Glomerular endothelial cell (primary cell): Measurements from ENCODE around the gene NUP88. TPM values are rescaled to one million over a fixed set of nuclear protein-coding genes. Genes with fewer than 3 reads are reported as not detected.
"Not testable (repeated sequence)": the region's sequence is repeated elsewhere in the genome, so short reads cannot be mapped to it uniquely, and the experiment has no call there.

Experiments used
- DNase-seq: peaks from one replicate; pipeline ENCODE4 v3.0.0-alpha.2; 2011; ENCODE audit warnings: low read depth, low spot score; ENCODE audit errors: extremely low read depth
- total RNA-seq: library from RNA; depleted of rRNA; stranded (reverse); fragments of >200 nt; gene quantifications from 2 replicates; pipeline ENCODE4 v1.2.3, GENCODE V29; 2015

The NUP88 gene
- total RNA-seq = 57.9 and 78.1 TPM in 2 replicates

- DNase-seq = peak; percentile 77
These were observed at the start of gene NUP88 for GRCh38 chr17:5419356-5419958. TSS of gene NUP88 (minus strand) at chr17:5419662. CDS start at chr17:5419650, 12 bp downstream.

DNA sequence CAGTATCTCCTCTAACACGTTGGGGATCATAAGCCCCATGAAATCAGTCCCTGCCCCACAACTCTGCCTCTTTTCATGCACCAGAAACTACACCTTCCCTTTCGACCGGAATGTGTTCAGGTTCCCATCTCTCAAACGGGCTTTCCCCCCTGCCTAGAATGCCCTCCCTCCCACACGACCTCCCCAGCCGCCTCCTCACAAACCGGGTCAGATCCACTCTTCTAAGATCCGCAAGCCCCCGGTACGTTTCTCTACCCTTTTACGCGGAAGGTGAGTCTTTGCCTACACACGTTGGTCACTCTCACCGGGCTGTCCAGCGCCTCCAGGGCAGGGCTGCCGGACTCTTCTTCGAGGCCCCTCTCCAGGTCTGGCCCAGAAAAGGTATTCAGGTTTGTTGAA is 48.6 kb upstream of the NUP88 start:
- no peak for DNase-seq

- no peak for DNase-seq
These were observed 48.0 kb upstream of the NUP88 start for GRCh38 chr17:5467416-5467815.

- DNase-seq = no peak
These were observed 46.8 kb upstream of the NUP88 start for GRCh38 chr17:5466295-5466694.

DNA sequence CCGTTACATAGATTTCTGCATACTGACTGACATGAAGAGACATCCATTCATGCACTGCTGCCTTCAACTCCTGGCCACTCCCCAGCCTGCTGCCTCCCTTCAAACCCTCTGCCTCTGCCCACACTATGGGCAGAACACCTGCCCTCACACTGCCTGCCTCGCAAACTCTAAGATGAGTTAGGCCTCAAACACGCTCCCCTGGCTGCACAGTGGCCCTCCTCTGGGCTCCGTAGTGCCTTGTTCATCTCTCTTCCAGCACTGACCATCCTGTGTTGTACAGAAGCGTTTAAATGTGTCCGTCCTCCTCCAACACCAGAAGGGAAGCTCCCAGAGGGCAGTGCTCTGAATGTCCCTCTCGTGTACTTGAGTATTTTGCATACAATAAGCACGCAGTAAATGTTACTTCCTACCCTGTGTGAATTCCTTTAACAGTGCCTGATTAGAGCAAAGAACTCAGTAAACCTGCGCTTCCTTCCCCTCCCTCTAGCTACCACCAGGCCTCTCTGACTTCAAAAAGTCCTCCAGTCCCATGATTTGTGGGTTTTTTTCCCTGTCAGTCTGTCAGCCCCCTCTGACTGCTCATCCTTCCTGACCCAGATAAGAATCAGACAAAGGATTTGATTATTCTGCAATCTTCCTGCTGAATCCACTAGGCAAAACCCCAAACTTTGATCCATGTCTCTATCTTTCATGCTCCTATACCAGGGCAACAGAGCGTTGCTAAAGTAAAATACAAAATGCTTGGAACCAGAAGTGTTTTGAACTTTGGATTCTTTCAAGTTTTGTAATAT is 45.5 kb upstream of the NUP88 start:
- DNase-seq = no peak

DNA sequence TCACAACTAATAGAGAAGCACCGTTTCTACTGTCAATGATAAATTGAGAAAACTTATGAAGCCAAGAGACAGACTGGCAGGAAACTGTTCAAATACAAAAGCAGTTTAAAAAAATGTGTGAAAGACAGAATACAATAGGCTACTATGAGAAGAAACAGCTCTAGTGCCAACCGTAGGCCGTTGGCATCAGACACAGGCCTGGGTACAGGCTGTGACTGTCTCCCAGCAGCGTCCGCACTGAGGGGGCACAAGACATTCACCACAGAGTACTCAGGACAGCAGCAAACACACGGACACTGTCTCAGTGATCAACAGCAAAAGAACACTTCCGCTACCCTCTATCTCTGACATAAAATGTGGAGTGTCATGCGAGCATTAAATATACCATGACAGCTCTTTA is 27.3 kb upstream of the NUP88 start:
- no peak for DNase-seq

- no peak for DNase-seq
These were observed 24.7 kb upstream of the NUP88 start for GRCh38 chr17:5444209-5444608.

GRCh38 chr17:5443728-5444127 is 24.3 kb upstream of the NUP88 start:
- no peak for DNase-seq

DNA sequence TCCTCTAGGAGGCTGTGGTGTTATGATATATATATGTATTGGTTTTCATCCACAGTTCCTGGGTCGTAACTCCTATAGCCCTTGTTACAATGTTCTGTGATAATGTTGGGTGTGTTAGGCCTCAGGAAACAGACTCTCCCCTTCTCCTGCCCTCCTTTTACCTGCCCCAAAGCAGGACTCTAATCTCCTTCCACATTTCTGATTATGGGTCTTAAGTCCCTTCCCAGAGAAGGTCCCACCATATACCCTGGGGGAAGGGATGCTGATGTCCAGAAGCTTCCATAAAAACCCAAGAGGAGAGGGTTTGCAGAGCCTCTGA is 19.9 kb upstream of the NUP88 start:
- DNase-seq = no peak

GRCh38 chr17:5438716-5439445 is 19.4 kb upstream of the NUP88 start, which contains the start of gene C1QBP:
TSS of gene C1QBP (minus strand) at chr17:5439155. CDS start at chr17:5439073, 82 bp downstream.
- DNase-seq = peak; percentile 76

- DNase-seq = no peak
These were observed 18.4 kb upstream of the NUP88 start for GRCh38 chr17:5437721-5438317.

- not testable (repeated sequence) for DNase-seq
These were observed 16.4 kb upstream of the NUP88 start for GRCh38 chr17:5435781-5436315.

GRCh38 chr17:5434984-5435383 is 15.5 kb upstream of the NUP88 start:
- DNase-seq = no peak

DNA sequence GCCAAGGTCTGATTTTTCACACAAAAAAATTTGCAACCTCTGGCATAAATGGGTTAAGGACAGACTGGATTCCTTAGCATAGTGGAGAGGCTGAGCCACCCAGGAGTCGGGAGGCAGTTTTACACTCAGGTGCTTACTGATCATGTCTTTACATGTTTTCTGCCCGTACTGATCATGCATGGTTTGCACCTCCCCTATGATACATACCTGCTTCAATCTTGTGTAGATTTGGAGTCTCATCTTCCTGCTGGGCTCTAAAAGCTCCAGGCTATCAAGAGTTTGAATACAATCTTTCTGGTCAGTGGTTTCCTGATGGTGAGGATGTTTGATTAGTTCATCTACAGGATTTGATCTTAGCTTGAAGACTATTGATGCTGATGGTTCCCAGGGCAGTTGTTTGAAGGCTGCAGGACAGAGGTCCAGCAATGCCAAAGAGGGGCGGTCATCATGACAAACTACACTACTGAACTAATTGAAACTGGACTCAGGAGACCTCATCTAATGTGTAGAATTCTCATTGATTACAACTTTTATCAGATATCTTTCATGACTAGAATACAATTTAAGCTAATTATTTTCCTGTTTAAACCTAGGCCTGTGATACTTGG is 12.6 kb upstream of the NUP88 start:
- DNase-seq = no peak

- DNase-seq = not testable (repeated sequence)
These were observed 11.8 kb upstream of the NUP88 start for GRCh38 chr17:5431234-5431633.

DNA sequence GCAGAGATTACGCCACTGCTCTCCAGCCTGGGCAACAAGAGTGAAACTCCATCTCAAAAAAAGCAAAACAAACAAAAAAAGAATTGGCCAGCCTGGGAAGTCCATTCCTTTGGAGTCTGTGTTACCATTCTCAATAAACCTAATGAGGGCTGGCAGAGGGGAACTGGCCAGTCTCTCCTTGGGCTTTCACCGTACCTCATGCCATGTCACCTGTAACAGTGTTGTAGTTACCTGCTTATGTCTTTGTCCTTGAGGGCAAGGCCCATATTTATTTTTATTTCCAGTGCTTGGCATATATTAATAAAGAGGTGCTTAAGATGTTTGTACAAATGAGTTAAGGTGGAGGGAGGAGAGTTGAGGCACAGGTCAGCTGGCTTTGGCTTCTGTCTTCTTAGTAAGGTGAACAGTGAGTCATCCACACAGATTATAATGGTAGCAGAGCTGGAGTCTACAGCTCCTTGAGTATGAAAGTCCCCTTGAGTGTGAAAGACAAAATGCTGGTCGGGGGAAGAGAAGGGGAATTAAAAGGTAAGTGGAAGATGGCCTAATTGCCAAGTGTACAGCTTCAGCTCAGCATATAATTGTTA is 11.0 kb upstream of the NUP88 start:
- no peak for DNase-seq

- DNase-seq = no peak
These were observed 9.9 kb upstream of the NUP88 start for GRCh38 chr17:5429191-5429887.

DNA sequence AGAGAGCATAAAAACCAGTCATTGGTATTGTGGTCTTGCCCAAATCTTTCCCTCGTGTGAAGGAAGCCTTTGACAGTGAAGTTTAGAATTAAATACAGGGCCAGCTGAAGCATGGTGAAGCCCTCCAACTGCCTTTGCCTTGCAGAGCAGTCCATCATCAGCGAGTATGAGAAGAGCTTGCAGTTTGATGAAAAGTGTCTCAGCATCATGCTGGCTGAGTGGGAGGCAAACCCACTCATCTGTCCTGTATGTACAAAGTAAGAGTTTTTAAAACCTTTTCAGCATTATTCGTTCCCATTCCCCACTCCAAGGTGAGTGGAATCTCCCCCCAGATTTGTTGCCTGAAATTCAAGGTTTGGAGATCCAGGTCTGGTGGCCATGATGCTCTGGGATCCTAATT is 6.4 kb upstream of the NUP88 start:
- DNase-seq = no peak

GRCh38 chr17:5424909-5425308 is 5.4 kb upstream of the NUP88 start:
- DNase-seq = no peak

GRCh38 chr17:5422505-5422904 is 3.0 kb upstream of the NUP88 start:
- DNase-seq = no peak
